ENCODE measurements around the gene ACSS1.

Gene ACSS1

GRCh38 chr20:25016471-25016870 lies 41.5 kb downstream of the ACSS1 start:
- no peak for TF ChIP-seq CTCF (conservative IDR thresholded peaks at IDR 0.05)
- TF ChIP-seq ZFX (IDR thresholded peaks at IDR 0.05), result no peak
- peak overlapping the region; percentile 91 for H3K27ac ChIP-seq

- H3K27ac ChIP-seq, result peak overlapping the region; percentile 91; the same call in 1 of the 2 replicates
- TF ChIP-seq CTCF (conservative IDR thresholded peaks at IDR 0.05), result no peak
- no peak for TF ChIP-seq ZFX (IDR thresholded peaks at IDR 0.05)
These were observed 42.0 kb downstream of the ACSS1 start for GRCh38 chr20:25015986-25016385.

DNA sequence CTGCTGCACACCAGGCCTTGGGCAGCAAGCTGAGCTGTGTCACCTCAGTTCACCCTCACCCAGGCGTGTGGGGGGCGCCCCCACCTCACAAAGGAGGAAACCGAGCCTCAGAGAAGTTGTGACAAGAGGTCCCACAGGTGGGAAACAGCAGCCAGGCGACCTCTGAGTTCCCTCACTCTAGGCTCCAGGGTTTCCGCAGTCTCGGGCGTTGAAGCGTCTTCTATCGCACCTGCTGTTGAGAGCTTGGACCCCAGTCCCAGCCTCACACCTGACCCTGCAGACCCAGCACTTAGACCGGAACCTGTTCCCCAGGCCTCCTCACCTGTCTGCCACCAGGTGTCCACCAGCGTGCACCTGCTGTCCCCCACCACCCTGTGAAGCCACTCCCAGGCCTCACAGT lies 43.1 kb downstream of the ACSS1 start:
- TF ChIP-seq CTCF (conservative IDR thresholded peaks at IDR 0.05) (no peak), ZFX (IDR thresholded peaks at IDR 0.05) (no peak)
- no peak overlapping the region; the same call in 1 of the 2 replicates for H3K27ac ChIP-seq

DNA sequence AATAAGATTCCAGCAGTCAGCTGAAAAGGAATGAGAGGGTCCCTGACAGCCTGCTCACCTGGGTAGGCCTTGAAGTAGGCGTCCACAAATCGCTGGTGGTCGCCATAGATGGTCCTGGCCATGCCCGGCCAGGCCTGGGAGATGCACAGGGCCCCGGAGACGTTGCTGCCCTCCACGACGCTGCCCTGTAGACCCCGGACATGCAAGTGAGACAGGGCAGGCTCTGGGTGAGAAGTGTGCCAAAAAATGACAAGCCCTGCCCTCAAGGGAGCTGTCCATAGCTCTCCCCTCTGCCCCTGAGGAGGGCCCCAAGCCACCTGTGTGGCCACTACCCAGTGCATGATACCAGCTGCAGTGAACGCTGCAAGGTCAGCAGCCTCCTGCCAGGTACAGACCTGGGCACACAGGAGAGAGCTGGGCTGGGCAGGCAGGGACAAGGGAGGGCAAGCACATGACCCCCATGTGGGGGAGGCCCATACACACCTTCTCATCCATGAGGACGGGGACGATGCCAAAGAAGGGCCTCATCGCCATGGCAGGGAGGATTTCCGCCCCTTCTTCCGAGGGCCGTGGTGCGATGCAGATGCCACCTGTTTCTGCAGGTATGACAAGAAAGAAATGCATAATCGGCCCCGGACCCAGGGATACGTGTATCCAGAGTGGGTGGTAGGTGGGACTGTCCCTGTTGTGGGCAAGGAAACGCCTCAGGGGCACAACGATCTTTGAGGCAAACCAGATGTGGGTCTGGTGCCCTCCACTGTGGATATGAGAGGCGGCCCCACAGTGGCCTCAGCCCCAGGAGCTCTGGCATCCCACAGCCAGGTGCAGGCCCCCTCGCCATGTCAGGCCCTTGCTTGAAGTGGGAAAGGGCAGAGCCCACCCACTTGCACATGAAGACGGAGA lies 44.2 kb downstream of the ACSS1 start:
- TF ChIP-seq ZFX (IDR thresholded peaks at IDR 0.05) (no peak), CTCF (conservative IDR thresholded peaks at IDR 0.05) (no peak)
- H3K27ac ChIP-seq, result no peak overlapping the region; the same call in 1 of the 2 replicates

GRCh38 chr20:25012616-25013189 lies 45.2 kb downstream of the ACSS1 start:
- TF ChIP-seq ZFX (IDR thresholded peaks at IDR 0.05), result no peak
- peak overlapping the region; percentile 52 for H3K27ac ChIP-seq

GRCh38 chr20:25011831-25012241 lies 46.1 kb downstream of the ACSS1 start:
- peak overlapping the region; percentile 52 for H3K27ac ChIP-seq
- TF ChIP-seq ZFX (IDR thresholded peaks at IDR 0.05) (no peak), CTCF (conservative IDR thresholded peaks at IDR 0.05) (no peak)

DNA sequence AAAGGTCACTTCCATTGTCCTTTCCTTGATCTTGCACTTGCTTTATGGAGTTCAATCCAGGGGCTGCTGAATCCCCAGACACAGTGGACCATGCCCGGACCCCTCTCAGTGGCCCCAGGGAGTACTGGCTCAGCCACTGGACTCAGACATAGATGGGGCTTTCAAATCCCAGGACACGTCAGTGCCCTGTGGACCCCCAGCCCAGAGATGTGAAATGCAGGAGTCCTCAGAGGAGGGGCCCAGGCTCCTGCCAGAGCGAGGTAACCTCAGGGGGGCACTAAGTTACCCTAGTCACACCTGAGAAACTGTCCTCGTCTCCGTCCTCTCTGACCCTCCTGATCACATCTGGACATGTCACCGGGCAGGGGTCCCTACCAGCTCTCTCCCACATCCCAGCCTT lies 46.7 kb downstream of the ACSS1 start:
- TF ChIP-seq CTCF (conservative IDR thresholded peaks at IDR 0.05), result no peak
- TF ChIP-seq ZFX (IDR thresholded peaks at IDR 0.05), result no peak
- H3K27ac ChIP-seq, result peak overlapping the region; percentile 52; the same call in 1 of the 2 replicates
